ENCODE measurements around the gene UBE3B.
A peak's percentile ranks its signal among the peaks of the same experiment; 100 is the strongest.
"Not testable (repeated sequence)": the region's sequence is repeated elsewhere in the genome, so short reads cannot be mapped to it uniquely, and the experiment has no call there.

UBE3B gene

GRCh38 chr12:109434582-109434981 is 42.9 kb upstream of the UBE3B start:
- no peak for TF ChIP-seq CTCF (IDR thresholded peaks at IDR 0.05; ENCODE audit: low read length, missing control alignments)
- DNase-seq (ENCODE audit: low read depth) = no peak
- H3K4me3 ChIP-seq (replicated peaks; ENCODE audit: low read depth, low read length) = no peak overlapping the region

- no peak for DNase-seq (ENCODE audit: low read depth)
- no peak for TF ChIP-seq CTCF (IDR thresholded peaks at IDR 0.05; ENCODE audit: low read length, missing control alignments)
- H3K4me3 ChIP-seq (replicated peaks; ENCODE audit: low read depth, low read length) = no peak overlapping the region
These were observed 41.8 kb upstream of the UBE3B start for GRCh38 chr12:109435428-109436187.

- no peak for TF ChIP-seq CTCF (IDR thresholded peaks at IDR 0.05; ENCODE audit: low read length, missing control alignments)
- DNase-seq (ENCODE audit: low read depth) = no peak
- H3K4me3 ChIP-seq (replicated peaks; ENCODE audit: low read depth, low read length) = no peak overlapping the region
These were observed 41.3 kb upstream of the UBE3B start for GRCh38 chr12:109436188-109436560.

GRCh38 chr12:109439181-109439580 is 38.3 kb upstream of the UBE3B start:
- DNase-seq (ENCODE audit: low read depth) = no peak

GRCh38 chr12:109439951-109440350 is 37.5 kb upstream of the UBE3B start:
- H3K4me3 ChIP-seq (replicated peaks; ENCODE audit: low read depth, low read length); DNase-seq (ENCODE audit: low read depth): not testable (repeated sequence)

More at GRCh38 chr12:109439181-109439580, 38.3 kb upstream of the UBE3B start:
- TF ChIP-seq CTCF (IDR thresholded peaks at IDR 0.05; ENCODE audit: low read length, missing control alignments) = no peak
- H3K4me3 ChIP-seq (replicated peaks; ENCODE audit: low read depth, low read length) = no peak overlapping the region

GRCh38 chr12:109440851-109441490 is 36.5 kb upstream of the UBE3B start:
- no peak overlapping the region for H3K4me3 ChIP-seq (replicated peaks; ENCODE audit: low read depth, low read length)
- peak; percentile 50 for DNase-seq (ENCODE audit: low read depth)
- no peak for TF ChIP-seq CTCF (IDR thresholded peaks at IDR 0.05; ENCODE audit: low read length, missing control alignments)

- DNase-seq (ENCODE audit: low read depth) = no peak
- TF ChIP-seq CTCF (IDR thresholded peaks at IDR 0.05; ENCODE audit: low read length, missing control alignments) = no peak
- no peak overlapping the region for H3K4me3 ChIP-seq (replicated peaks; ENCODE audit: low read depth, low read length)
These were observed 33.6 kb upstream of the UBE3B start for GRCh38 chr12:109443794-109444193.
